GM12878 (cell line): ENCODE data around the gene TMEM135. TPM values are rescaled to one million over a fixed set of nuclear protein-coding genes. Genes with fewer than 3 reads are reported as not detected.

Source experiments
- ATAC-seq: fragments of 200-7000 bp; cut with Tn5 transposase; 3 replicates; pipeline ENCODE4 v1.9.1; 2020; ENCODE audit warnings: mild to moderate bottlenecking, moderate library complexity
- BruUV-seq: library from RNA; stranded (reverse); fragments of 400-500 nt; replicated peaks from 2 replicates; lab custom pipeline; 2021; lab: Mats Ljungman, UMichigan
- CTCF ChIA-PET: fragments of 300-600 bp; sonication (Branson Sonifier 250); formaldehyde crosslinking; extraction: SDS; loops from one replicate; lab custom pipeline; 2021; ENCODE audit warnings: inconsistent platforms; lab: Yijun Ruan, JAX
- POLR2A ChIA-PET: fragments of 350-600 bp; formaldehyde crosslinking; extraction: SDS; loops from one replicate; lab custom pipeline; 2021; ENCODE audit warnings: inconsistent platforms; lab: Charles Lee
- RAD21 ChIA-PET: fragments of 300-600 bp; sonication (Branson Sonifier 250); formaldehyde crosslinking; loops from one replicate; lab custom pipeline; 2023; ENCODE audit warnings: antibody characterized with exemption; ENCODE audit not compliant: unreplicated experiment; lab: Charles Lee
- SMC1A ChIA-PET: fragments of 300-600 bp; sonication (Branson Sonifier 250); formaldehyde crosslinking; loops from one replicate; lab custom pipeline; 2023; ENCODE audit not compliant: unreplicated experiment, uncharacterized antibody; lab: Charles Lee
- DNase-seq: peaks from one replicate; pipeline ENCODE4 v3.0.0-alpha.2; 2011; ENCODE audit warnings: low read depth, low spot score
- FAIRE-seq: peaks from 3 replicates; lab custom pipeline; 2011; peaks lifted over from hg19 to GRCh38; lab: Jason Lieb, UNC
- H2AFZ ChIP-seq: 2 replicates; pipeline ENCODE4 v1.6.0; 2011; ENCODE audit warnings: low read depth, low read length, control low read depth; ENCODE audit not compliant: control insufficient read depth
- H3K27ac ChIP-seq: 2 replicates; pipeline ENCODE4 v1.5.1; 2011; ENCODE audit warnings: control low read depth; ENCODE audit not compliant: control insufficient read depth, insufficient read depth
- H3K27me3 ChIP-seq, 2 experiments: replicated peaks in 1 of 2; 2 replicates each; pipeline versions ENCODE4 v1.6.0 to v1.6.1; 2011; ENCODE audit warnings: low read length in 1 of 2; ENCODE audit not compliant: control insufficient read depth in 2 of 2, insufficient read depth in 2 of 2
- H3K36me3 ChIP-seq, 2 experiments: 2 replicates each; pipeline ENCODE4 v1.5.1; 2011; ENCODE audit warnings: low read length in 1 of 2; ENCODE audit not compliant: control insufficient read depth in 2 of 2, insufficient read depth in 2 of 2
- H3K4me1 ChIP-seq: 2 replicates; pipeline ENCODE4 v1.6.1; 2011; ENCODE audit warnings: mild to moderate bottlenecking, low read length, moderate library complexity, mixed read lengths; ENCODE audit not compliant: control insufficient read depth, insufficient read depth
- H3K4me2 ChIP-seq: 2 replicates; pipeline ENCODE4 v1.6.0; 2011; ENCODE audit warnings: control low read depth; ENCODE audit not compliant: control insufficient read depth, insufficient read depth
- H3K4me3 ChIP-seq: fragments of 200-600 bp; sonication (generic); 2 replicates; pipeline ENCODE4 v1.5.1; 2016
- H3K79me2 ChIP-seq: 2 replicates; pipeline ENCODE4 v1.6.0; 2011; ENCODE audit warnings: low read length; ENCODE audit not compliant: control insufficient read depth, insufficient read depth
- H3K9ac ChIP-seq: 2 replicates; pipeline ENCODE4 v1.8.0; 2011; ENCODE audit warnings: low read length, control low read depth, mixed read lengths; ENCODE audit not compliant: control insufficient read depth, insufficient read depth
- H3K9me3 ChIP-seq: replicated peaks from 3 replicates; pipeline ENCODE4 v1.5.1; 2011; ENCODE audit warnings: mild to moderate bottlenecking, low read length; ENCODE audit not compliant: control insufficient read depth, insufficient read depth
- H4K20me1 ChIP-seq: 2 replicates; pipeline ENCODE4 v1.6.0; 2011; ENCODE audit not compliant: control insufficient read depth, insufficient read depth
- ATF3 ChIP-seq: IDR thresholded peaks from 2 replicates; pipeline ENCODE4 v1.6.1; 2011; ENCODE audit warnings: low read depth, mild to moderate bottlenecking, low read length, moderate library complexity, borderline replicate concordance; ENCODE audit errors: extremely low read depth
- CTCF ChIP-seq, 3 experiments: IDR thresholded peaks in 2 of 3; conservative IDR thresholded peaks in 1 of 3; 2 replicates each; pipeline ENCODE4 v1.5.1; 2011; ENCODE audit warnings: low read depth in 3 of 3, low read length in 3 of 3, mild to moderate bottlenecking in 3 of 3, control low read depth in 2 of 3, moderate library complexity in 2 of 3, inconsistent platforms in 1 of 3, mixed read lengths in 1 of 3; ENCODE audit not compliant: control insufficient read depth in 2 of 3, insufficient read depth in 1 of 3; ENCODE audit errors: extremely low read depth in 1 of 3
- HCFC1 ChIP-seq: fragments of 150-350 bp; IDR thresholded peaks from 2 replicates; pipeline ENCODE4 v1.6.1; 2014; ENCODE audit warnings: low read length
- MXI1 ChIP-seq: fragments of 150-350 bp; IDR thresholded peaks from 2 replicates; pipeline ENCODE4 v1.6.1; 2011; ENCODE audit warnings: low read depth, mild to moderate bottlenecking, inconsistent platforms, low read length, improper control_type of control experiment
- SMAD1 ChIP-seq: fragments of 450-650 bp; IDR thresholded peaks from 2 replicates; pipeline ENCODE4 v1.6.1; 2018; ENCODE audit warnings: mild to moderate bottlenecking, low read depth; ENCODE audit not compliant: partially characterized antibody
- TAF1 ChIP-seq: IDR thresholded peaks from 2 replicates; pipeline ENCODE4 v1.6.1; 2011; ENCODE audit warnings: mild to moderate bottlenecking, low read depth, low read length, borderline replicate concordance
- WGBS: methylation state at CpG from one replicate; pipeline ENCODE4 v1.1.6; 2016; ENCODE audit warnings: low lambda C conversion rate; ENCODE audit not compliant: insufficient replicate concordance, insufficient coverage; ENCODE audit errors: missing lambda C conversion rate; 5-methylcytosine and 5-hydroxymethylcytosine counted together
- in situ Hi-C: fragments of 300-500 bp; cut with MboI; formaldehyde crosslinking; loops from 9 replicates; pipeline ENCODE4 v1.14.3; 2018; ENCODE audit warnings: mixed read lengths
- intact Hi-C: fragments of 100-400 bp; cut with micrococcal nuclease; formaldehyde crosslinking; loops from one replicate; pipeline ENCODE4 v1.14.2; 2022; ENCODE audit not compliant: unreplicated experiment
- polyA plus RNA-seq, 11 experiments: library from polyadenylated mRNA; depleted of rRNA in 4 of 11; unstranded in 6 of 11; stranded (reverse) in 5 of 11; fragments of >200 nt; fragmentation: Nextera tagmentation in 4 of 11; fragmentation: Illumina TruSeq in 1 of 11; extraction: Ambion mirVana in 4 of 11; extraction: Trizol in 1 of 11; gene quantifications; 1 replicate in 1 of 11; 2 replicates in 10 of 11; pipeline versions ENCODE4 v1.2.1 to v1.2.3, GENCODE V29; 2011 to 2016; ENCODE audit warnings: inconsistent platforms in 2 of 11, missing spikeins in 2 of 11, low read depth in 1 of 11
- total RNA-seq, 4 experiments: library from RNA; depleted of rRNA in 3 of 4; stranded (reverse); fragments of >200 nt in 3 of 4; fragmentation: Illumina TruSeq in 1 of 4; extraction: Trizol in 1 of 4; gene quantifications; 2 replicates each; pipeline versions ENCODE4 v1.2.1 to v1.2.3, GENCODE V29; 2013 to 2021

TMEM135 gene
- total and polyA plus RNA-seq, 10 of the 15 experiments (the other 5 are each of a cell fraction or from before 2014, with no cell fraction given): 7.2 to 117 (median 12.9) TPM

- Histone ChIP-seq H3K4me1 (no peaks in the 10 kb centered on the region), H3K79me2 (no peaks in the 10 kb centered on the region), H3K4me2 (no peak overlapping the region), H3K27me3 (no peaks in the 10 kb centered on the region), H3K4me3 (no peak overlapping the region), H2AFZ (no peak overlapping the region), H3K27ac (no peak overlapping the region), H3K36me3 (no peaks in the 10 kb centered on the region), H4K20me1 (no peaks in the 10 kb centered on the region), H3K9me3 (peaks cover 3% of the 10 kb centered on the region; the same call in 1 of the 3 replicates), H3K9ac (no peak overlapping the region)
- POLR2A ChIA-PET: interaction anchor here (1.1 kb wide), 1 partner anchor 10 kb away, joined by 3 read pairs; no protein-coding TSS in a partner anchor
- DNase-seq (no peak), ATAC-seq (no peak), FAIRE-seq (no peak)
- in situ Hi-C loops (no loop called here), intact Hi-C loops (no loop called here)
- no peak for TF ChIP-seq HCFC1
- TF ChIP-seq TAF1: no peak
- no peak for TF ChIP-seq ATF3
- TF ChIP-seq CTCF (IDR thresholded peaks at IDR 0.05 in 2 of 3, conservative IDR thresholded peaks at IDR 0.05 in 1 of 3; ENCODE audit: control insufficient read depth in 2 of 3, extremely low read depth in 1 of 3, insufficient read depth in 1 of 3, low read depth in 3 of 3, low read length in 3 of 3): no peak
- TF ChIP-seq SMAD1: no peak
- TF ChIP-seq MXI1: no peak
- BruUV-seq: no TSS peak
- SMC1A ChIA-PET: interaction anchor here (1.0 kb wide), 1 partner anchor 11 kb away, joined by 3 read pairs; no protein-coding TSS in a partner anchor
- 92% methylated on average over 2 of the region's 2 CpGs for WGBS
- CTCF ChIA-PET: interaction anchor here (0.6 to 0.7 kb wide), 2 partner anchors 10 to 98 kb away, joined by 3 read pairs; no protein-coding TSS in a partner anchor
- RAD21 ChIA-PET: no interaction called here
Observed at GRCh38 chr11:87092159-87092558, 54.4 kb downstream of the TMEM135 start.
